Caco-2 (cell line): ENCODE data around the gene SIK3. TPM values are rescaled to one million over a fixed set of nuclear protein-coding genes. Genes with fewer than 3 reads are reported as not detected.

Source experiments
- BruUV-seq: library from RNA; stranded (reverse); fragments of 400-500 nt; replicated peaks from 2 replicates; lab custom pipeline; 2021; lab: Mats Ljungman, UMichigan
- CTCF ChIA-PET: fragments of 300-600 bp; sonication (Branson Sonifier 250); formaldehyde crosslinking; loops from one replicate; lab custom pipeline; 2022; ENCODE audit warnings: antibody characterized with exemption; lab: Charles Lee
- POLR2A ChIA-PET: fragments of 300-600 bp; sonication (Branson Sonifier 250); formaldehyde crosslinking; loops from one replicate; lab custom pipeline; 2022; ENCODE audit warnings: antibody characterized with exemption; lab: Charles Lee
- DNase-seq, 2 experiments: peaks; one replicate each; pipeline versions ENCODE4 v3.0.0 to v3.0.0-alpha.2; 2020 to 2022
- H3K27me3 ChIP-seq: replicated peaks from 2 replicates; pipeline ENCODE4 v1.6.0; 2011; ENCODE audit warnings: low read length; ENCODE audit not compliant: control insufficient read depth, insufficient read depth
- H3K36me3 ChIP-seq: 2 replicates; pipeline ENCODE4 v1.5.1; 2011; ENCODE audit warnings: low read length; ENCODE audit not compliant: control insufficient read depth, insufficient read depth
- H3K4me1 ChIP-seq: fragments of 250-450 bp; sonication (Bioruptor Pico); 2 replicates; pipeline ENCODE4 v1.5.1; 2020; ENCODE audit warnings: mild to moderate bottlenecking
- H3K4me3 ChIP-seq: 2 replicates; pipeline ENCODE4 v1.5.1; 2011; ENCODE audit warnings: low read depth, mild to moderate bottlenecking, control low read depth, low read length
- H3K9me3 ChIP-seq: fragments of 250-450 bp; sonication (Bioruptor Pico); 2 replicates; pipeline ENCODE4 v1.5.1; 2020; ENCODE audit warnings: mild to moderate bottlenecking, moderate library complexity
- H3K27ac Mint-ChIP-seq: one replicate; pipeline ENCODE4 v1.8.0; 2022; ENCODE audit warnings: mixed read lengths; ENCODE audit not compliant: unreplicated experiment
- H3K27me3 Mint-ChIP-seq: one replicate; pipeline ENCODE4 v1.8.0; 2022; ENCODE audit warnings: mixed read lengths; ENCODE audit not compliant: insufficient read depth, unreplicated experiment
- H3K36me3 Mint-ChIP-seq: one replicate; pipeline ENCODE4 v1.8.0; 2022; ENCODE audit warnings: mild to moderate bottlenecking, mixed read lengths; ENCODE audit not compliant: insufficient read depth, unreplicated experiment
- H3K4me1 Mint-ChIP-seq: one replicate; pipeline ENCODE4 v1.8.0; 2022; ENCODE audit warnings: low read depth, mixed read lengths; ENCODE audit not compliant: unreplicated experiment
- H3K4me3 Mint-ChIP-seq: one replicate; pipeline ENCODE4 v1.8.0; 2022; ENCODE audit warnings: mild to moderate bottlenecking, moderate library complexity, mixed read lengths; ENCODE audit not compliant: unreplicated experiment
- H3K9me3 Mint-ChIP-seq: one replicate; pipeline ENCODE4 v1.8.0; 2022; ENCODE audit warnings: mixed read lengths; ENCODE audit not compliant: unreplicated experiment
- intact Hi-C: fragments of 100-400 bp; cut with micrococcal nuclease; formaldehyde crosslinking; loops from one replicate; pipeline ENCODE4 v1.10.0; 2022; ENCODE audit not compliant: unreplicated experiment
- total RNA-seq: library from RNA; stranded (reverse); gene quantifications from 2 replicates; pipeline ENCODE4 v1.2.3, GENCODE V29; 2022
- TF ChIP-seq, protein P1 (sequence below), 2 experiments: fragments of 200-600 bp in 1 of 2; IDR thresholded peaks; 1 replicate in 1 of 2; 2 replicates in 1 of 2; pipeline versions ENCODE4 v1.5.1 to v1.8.0; 2011 to 2022; ENCODE audit warnings: antibody characterized with exemption in 1 of 2, control low read depth in 1 of 2, inconsistent platforms in 1 of 2, low read depth in 1 of 2, low read length in 1 of 2, mild to moderate bottlenecking in 1 of 2, moderate library complexity in 1 of 2; ENCODE audit not compliant: insufficient read depth in 1 of 2, severe bottlenecking in 1 of 2, unreplicated experiment in 1 of 2

The SIK3 gene
- total RNA-seq, 1 experiment from 2014 or later = 65.7 TPM

DNA sequence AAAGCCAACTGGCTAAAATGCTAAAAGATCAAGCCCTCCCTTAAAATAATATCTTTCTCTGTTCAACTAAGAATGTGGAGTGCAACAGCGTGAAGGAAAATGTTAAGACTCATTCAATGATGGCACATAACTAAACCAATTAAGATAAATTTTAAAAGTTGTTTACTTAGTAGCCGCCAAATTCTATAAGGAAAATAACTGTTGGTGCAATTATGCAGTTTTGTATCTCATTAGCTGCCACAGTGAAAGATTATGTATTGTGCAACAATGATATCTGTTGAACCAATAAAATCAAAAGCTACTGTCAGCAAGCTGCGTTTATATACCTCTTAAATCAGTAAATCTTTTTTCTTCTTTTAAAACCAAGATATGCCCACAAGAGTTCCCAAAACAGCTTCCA, 55.5 kb downstream of the SIK3 start:
- intact Hi-C loops = no loop called here
- BruUV-seq = no TSS peak
- POLR2A ChIA-PET = no interaction called here

DNA sequence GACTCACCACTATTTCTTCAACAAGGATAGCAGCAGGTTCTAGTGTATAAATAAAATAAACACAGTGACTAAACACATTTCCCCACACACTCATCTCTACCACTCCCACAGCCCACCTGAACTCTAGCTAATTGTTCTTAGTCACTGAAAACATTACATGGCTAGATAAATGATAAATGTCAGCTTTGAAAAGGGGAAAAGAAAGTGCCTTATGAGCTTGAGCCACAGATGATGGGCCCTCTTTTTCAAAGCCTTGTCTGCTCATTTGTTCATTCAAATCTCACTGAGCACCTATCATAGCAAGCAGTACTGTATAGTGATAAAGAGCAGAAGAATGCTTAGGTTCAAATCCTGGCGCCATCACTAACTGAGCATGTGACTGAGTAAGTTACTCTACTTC, 58.3 kb downstream of the SIK3 start:
- Histone ChIP-seq H3K27me3 (no peaks in the 10 kb centered on the region), H3K9me3 (no peaks in the 10 kb centered on the region), H3K4me1 (peaks cover 9% of the 10 kb centered on the region; the same call in 1 of the 2 replicates), H3K36me3 (no peaks in the 10 kb centered on the region), H3K4me3 (no peak overlapping the region)
- ChIA-PET CTCF (interaction anchor here (0.6 to 0.8 kb wide), 3 partner anchors 8 to 59 kb away, joined by 3 read pairs; no protein-coding TSS in a partner anchor), POLR2A (interaction anchor here (0.6 to 0.8 kb wide), 2 partner anchors 16 to 1915 kb away, joined by 4 to 7 read pairs; no protein-coding TSS in a partner anchor)
- Mint-ChIP-seq H3K9me3 (no peaks in the 10 kb centered on the region), H3K27me3 (no peaks in the 10 kb centered on the region), H3K4me1 (peaks cover 18% of the 10 kb centered on the region), H3K4me3 (no peak overlapping the region), H3K36me3 (no peaks in the 10 kb centered on the region), H3K27ac (no peak overlapping the region)
- intact Hi-C loops = no loop called here
- no TSS peak for BruUV-seq
- TF ChIP-seq, protein P1, sequence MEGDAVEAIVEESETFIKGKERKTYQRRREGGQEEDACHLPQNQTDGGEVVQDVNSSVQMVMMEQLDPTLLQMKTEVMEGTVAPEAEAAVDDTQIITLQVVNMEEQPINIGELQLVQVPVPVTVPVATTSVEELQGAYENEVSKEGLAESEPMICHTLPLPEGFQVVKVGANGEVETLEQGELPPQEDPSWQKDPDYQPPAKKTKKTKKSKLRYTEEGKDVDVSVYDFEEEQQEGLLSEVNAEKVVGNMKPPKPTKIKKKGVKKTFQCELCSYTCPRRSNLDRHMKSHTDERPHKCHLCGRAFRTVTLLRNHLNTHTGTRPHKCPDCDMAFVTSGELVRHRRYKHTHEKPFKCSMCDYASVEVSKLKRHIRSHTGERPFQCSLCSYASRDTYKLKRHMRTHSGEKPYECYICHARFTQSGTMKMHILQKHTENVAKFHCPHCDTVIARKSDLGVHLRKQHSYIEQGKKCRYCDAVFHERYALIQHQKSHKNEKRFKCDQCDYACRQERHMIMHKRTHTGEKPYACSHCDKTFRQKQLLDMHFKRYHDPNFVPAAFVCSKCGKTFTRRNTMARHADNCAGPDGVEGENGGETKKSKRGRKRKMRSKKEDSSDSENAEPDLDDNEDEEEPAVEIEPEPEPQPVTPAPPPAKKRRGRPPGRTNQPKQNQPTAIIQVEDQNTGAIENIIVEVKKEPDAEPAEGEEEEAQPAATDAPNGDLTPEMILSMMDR (IDR thresholded peaks at IDR 0.05; ENCODE audit: insufficient read depth in 1 of 2, low read depth in 1 of 2, low read length in 1 of 2, severe bottlenecking in 1 of 2, unreplicated experiment in 1 of 2) = no peak
- DNase-seq = no peak

More for the DNA sequence above, 55.5 kb downstream of the SIK3 start:
- Mint-ChIP-seq H3K9me3 (no peaks in the 10 kb centered on the region), H3K4me3 (no peak overlapping the region), H3K27ac (no peak overlapping the region), H3K4me1 (peaks cover 24% of the 10 kb centered on the region), H3K36me3 (no peaks in the 10 kb centered on the region), H3K27me3 (no peaks in the 10 kb centered on the region)
- no peaks in the 10 kb centered on the region for H3K9me3 ChIP-seq
- TF ChIP-seq, protein P1 (IDR thresholded peaks at IDR 0.05; ENCODE audit: insufficient read depth in 1 of 2, low read depth in 1 of 2, low read length in 1 of 2, severe bottlenecking in 1 of 2, unreplicated experiment in 1 of 2) = no peak
- H3K36me3 ChIP-seq = no peaks in the 10 kb centered on the region
- peaks cover 9% of the 10 kb centered on the region; the same call in 1 of the 2 replicates for H3K4me1 ChIP-seq
- CTCF ChIA-PET = no interaction called here
- H3K27me3 ChIP-seq = no peaks in the 10 kb centered on the region
- H3K4me3 ChIP-seq = no peak overlapping the region
- DNase-seq = no peak

DNA sequence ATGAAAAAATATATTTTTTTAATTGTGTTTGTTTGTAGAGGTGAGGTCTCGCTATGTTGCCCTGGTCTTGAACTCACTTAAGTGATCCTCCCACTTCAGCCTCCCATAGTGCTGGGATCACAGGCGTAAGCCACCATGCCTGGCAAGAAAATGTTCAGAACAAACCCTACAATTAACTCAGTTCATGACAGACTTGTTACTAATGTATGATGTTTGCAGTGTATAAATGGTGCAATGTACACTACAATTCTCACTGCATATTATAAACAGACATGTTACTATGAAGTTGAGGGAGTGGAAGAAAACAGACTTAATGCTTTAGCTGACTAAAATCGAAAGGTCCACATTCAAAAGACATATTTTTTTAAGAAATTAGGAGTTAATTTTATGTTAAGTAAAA, 59.0 kb downstream of the SIK3 start:
- CTCF ChIA-PET = interaction anchor here (0.7 kb wide), 1 partner anchor 19 kb away, joined by 3 read pairs; no protein-coding TSS in a partner anchor
- Histone ChIP-seq H3K36me3 (no peaks in the 10 kb centered on the region), H3K9me3 (no peaks in the 10 kb centered on the region), H3K27me3 (no peaks in the 10 kb centered on the region), H3K4me3 (no peak overlapping the region), H3K4me1 (peaks cover 9% of the 10 kb centered on the region; the same call in 1 of the 2 replicates)
- POLR2A ChIA-PET = no interaction called here
- DNase-seq = no peak
- no peaks in the 10 kb centered on the region for H3K27me3 Mint-ChIP-seq
- H3K4me3 Mint-ChIP-seq = no peak overlapping the region
- H3K36me3 Mint-ChIP-seq = no peaks in the 10 kb centered on the region
- TF ChIP-seq, protein P1 (IDR thresholded peaks at IDR 0.05; ENCODE audit: insufficient read depth in 1 of 2, low read depth in 1 of 2, low read length in 1 of 2, severe bottlenecking in 1 of 2, unreplicated experiment in 1 of 2) = no peak
- peaks cover 17% of the 10 kb centered on the region for H3K4me1 Mint-ChIP-seq
- no peaks in the 10 kb centered on the region for H3K9me3 Mint-ChIP-seq
- BruUV-seq = no TSS peak
- intact Hi-C loops = no loop called here
- H3K27ac Mint-ChIP-seq = no peak overlapping the region
